A673 (cell line): ENCODE measurements around the gene HLA-A.

Source experiments
- EZH2 ChIP-seq: fragments of 200-600 bp; sonication (generic); IDR thresholded peaks from 2 replicates; pipeline ENCODE4 v1.6.1; 2017; ENCODE audit warnings: borderline replicate concordance, low read depth, mild to moderate bottlenecking, mixed read lengths, antibody characterized with exemption, low read length; ENCODE audit not compliant: poor library complexity, severe bottlenecking
- TF ChIP-seq, protein P1 (sequence below): fragments of 300-800, 200-600 bp; sonication (generic); conservative IDR thresholded peaks from 2 replicates; pipeline ENCODE4 v1.5.1; 2017; ENCODE audit warnings: low read depth, mild to moderate bottlenecking, antibody characterized with exemption, low read length, moderate library complexity, mixed read lengths

DNA sequence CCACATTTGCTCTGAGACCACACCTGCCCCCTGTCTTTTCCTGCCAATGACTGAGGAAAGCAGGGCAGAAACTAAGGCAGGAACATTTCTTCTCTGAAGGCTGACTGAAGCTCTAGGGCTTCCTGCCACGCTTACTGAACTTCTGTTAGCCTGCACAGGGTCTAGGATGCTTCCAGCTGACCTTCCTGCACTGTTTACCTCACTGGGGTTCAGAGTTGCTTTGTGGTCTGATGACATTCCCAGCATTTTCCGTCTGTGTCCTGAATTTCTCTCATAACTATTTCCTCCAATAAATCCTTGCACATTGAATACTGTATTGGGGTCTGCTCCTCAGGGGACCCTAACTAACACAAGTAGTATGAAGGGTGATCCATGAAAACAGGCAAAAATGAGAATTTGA lies 29.5 kb upstream of the HLA-A start:
- TF ChIP-seq, protein P1, sequence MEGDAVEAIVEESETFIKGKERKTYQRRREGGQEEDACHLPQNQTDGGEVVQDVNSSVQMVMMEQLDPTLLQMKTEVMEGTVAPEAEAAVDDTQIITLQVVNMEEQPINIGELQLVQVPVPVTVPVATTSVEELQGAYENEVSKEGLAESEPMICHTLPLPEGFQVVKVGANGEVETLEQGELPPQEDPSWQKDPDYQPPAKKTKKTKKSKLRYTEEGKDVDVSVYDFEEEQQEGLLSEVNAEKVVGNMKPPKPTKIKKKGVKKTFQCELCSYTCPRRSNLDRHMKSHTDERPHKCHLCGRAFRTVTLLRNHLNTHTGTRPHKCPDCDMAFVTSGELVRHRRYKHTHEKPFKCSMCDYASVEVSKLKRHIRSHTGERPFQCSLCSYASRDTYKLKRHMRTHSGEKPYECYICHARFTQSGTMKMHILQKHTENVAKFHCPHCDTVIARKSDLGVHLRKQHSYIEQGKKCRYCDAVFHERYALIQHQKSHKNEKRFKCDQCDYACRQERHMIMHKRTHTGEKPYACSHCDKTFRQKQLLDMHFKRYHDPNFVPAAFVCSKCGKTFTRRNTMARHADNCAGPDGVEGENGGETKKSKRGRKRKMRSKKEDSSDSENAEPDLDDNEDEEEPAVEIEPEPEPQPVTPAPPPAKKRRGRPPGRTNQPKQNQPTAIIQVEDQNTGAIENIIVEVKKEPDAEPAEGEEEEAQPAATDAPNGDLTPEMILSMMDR = no peak
- TF ChIP-seq EZH2 = no peak
